ENCODE measurements around the gene HAL. TPM values are rescaled to one million over a fixed set of nuclear protein-coding genes. Genes with fewer than 3 reads are reported as not detected.

HAL gene, protein sequence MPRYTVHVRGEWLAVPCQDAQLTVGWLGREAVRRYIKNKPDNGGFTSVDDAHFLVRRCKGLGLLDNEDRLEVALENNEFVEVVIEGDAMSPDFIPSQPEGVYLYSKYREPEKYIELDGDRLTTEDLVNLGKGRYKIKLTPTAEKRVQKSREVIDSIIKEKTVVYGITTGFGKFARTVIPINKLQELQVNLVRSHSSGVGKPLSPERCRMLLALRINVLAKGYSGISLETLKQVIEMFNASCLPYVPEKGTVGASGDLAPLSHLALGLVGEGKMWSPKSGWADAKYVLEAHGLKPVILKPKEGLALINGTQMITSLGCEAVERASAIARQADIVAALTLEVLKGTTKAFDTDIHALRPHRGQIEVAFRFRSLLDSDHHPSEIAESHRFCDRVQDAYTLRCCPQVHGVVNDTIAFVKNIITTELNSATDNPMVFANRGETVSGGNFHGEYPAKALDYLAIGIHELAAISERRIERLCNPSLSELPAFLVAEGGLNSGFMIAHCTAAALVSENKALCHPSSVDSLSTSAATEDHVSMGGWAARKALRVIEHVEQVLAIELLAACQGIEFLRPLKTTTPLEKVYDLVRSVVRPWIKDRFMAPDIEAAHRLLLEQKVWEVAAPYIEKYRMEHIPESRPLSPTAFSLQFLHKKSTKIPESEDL
- total RNA-seq (2022; extraction: Qiagen RNA extraction; ENCODE audit: low read depth): 0.10 to 0.37 TPM (median 0.19 TPM) in 5 replicates

DNA sequence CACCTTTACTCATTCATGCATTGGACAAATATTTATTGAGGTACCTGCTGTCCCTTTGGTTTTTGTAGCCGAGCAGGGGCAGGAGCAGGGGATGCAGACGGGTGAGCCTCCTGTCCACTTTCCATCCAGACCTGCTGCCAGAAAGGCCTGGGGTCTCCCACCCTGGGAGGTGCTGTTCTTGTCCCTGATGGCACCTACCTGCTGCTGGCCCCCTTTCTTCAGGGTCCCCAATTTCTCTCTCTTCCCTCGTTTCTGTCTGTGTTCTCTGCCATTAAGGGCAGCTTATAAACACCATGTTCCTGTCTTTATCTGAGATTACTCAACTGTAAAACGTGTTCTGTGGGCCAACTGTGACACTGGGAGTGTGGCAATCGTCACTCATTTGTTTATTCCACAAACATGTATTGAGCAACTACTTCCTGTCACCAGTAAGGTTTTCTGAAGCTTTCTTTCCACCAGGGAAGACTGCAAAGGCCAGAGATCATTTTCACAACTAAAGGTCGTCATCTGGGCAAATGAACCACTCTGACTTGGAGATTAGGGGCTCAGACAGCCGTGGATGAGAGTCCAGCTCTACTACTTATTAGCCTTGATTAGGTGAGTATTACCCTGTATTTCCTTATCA, at the start of gene HAL:
TSS of gene HAL (minus strand) at position 311 of the 625 bp plus-strand sequence. CDS start 434 bp downstream, outside the sequence.

DNA sequence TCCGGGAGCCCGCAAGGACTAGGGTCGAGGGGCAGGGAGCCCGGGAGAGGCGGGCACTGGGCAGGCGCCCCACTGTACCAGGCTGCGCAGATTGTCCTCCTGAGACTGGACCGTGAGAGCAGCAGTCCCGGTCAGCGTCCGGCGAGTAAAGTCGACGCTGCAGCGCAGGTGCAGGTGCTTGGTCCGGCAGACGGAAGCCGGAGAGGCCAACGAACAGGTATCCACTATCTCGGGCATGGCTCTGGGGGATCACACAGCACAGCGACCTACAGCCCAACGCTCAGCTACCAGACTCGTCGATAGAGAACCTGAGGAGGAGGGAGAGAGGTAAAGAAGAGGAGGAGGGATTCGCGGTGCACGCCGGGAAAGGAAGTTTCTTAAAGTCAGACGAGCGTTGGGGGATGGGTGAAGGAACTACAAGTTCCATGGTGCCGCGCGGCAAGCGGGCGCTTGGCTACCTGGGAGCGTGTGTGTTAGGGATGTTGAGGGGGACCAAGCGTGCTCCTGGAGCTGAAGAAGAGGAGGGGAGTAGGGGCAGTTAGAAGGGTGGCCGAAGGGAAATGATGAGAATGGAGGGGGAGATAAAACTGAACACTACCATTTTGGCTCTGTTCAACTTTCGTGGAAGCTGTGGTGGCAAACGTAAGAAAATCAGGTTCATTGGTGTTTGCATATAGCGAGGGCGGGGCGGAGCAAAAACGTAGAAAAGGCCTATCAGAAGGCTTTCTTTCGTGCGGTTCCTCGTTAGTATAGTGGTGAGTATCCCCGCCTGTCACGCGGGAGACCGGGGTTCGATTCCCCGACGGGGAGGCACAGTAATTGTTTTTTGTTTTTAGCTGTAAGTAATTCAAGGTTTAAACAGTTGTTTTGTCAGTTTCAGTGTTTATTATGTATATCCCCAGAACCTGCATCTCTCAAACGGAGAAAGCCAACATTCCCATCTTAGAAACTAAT, 39.4 kb upstream of the HAL start, which contains the start of gene LTA4H:
TSS of gene LTA4H (minus strand) at position 305 of the 954 bp plus-strand sequence. CDS start at position 237, 68 bp downstream.

DNA sequence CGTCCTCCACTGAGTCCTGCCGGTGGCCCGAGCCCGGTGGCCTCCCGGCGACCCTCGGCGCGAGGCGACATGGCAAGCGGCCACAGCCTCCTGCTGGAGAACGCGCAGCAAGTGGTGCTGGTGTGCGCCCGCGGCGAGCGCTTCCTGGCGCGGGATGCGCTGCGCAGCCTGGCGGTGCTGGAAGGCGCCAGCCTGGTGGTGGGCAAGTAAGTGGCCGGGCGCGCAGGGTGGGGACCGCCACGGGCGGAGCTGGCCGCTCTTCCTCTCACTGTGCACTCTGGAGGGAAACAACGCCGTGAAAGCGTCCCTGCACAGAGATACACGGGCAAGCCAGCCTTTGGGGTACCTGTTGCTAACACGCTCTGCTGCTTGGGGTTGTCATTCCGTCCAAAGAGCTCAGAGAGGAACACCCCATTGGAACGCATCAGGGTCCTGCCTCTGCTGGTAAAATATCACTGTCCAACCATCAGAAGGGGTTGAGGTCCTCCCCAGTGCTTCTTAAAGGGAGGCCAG, 52.8 kb downstream of the HAL start, which contains the start of gene AMDHD1:
TSS of gene AMDHD1 (plus strand) at position 2 of the 513 bp plus-strand sequence. CDS start at position 70, 68 bp downstream.

DNA sequence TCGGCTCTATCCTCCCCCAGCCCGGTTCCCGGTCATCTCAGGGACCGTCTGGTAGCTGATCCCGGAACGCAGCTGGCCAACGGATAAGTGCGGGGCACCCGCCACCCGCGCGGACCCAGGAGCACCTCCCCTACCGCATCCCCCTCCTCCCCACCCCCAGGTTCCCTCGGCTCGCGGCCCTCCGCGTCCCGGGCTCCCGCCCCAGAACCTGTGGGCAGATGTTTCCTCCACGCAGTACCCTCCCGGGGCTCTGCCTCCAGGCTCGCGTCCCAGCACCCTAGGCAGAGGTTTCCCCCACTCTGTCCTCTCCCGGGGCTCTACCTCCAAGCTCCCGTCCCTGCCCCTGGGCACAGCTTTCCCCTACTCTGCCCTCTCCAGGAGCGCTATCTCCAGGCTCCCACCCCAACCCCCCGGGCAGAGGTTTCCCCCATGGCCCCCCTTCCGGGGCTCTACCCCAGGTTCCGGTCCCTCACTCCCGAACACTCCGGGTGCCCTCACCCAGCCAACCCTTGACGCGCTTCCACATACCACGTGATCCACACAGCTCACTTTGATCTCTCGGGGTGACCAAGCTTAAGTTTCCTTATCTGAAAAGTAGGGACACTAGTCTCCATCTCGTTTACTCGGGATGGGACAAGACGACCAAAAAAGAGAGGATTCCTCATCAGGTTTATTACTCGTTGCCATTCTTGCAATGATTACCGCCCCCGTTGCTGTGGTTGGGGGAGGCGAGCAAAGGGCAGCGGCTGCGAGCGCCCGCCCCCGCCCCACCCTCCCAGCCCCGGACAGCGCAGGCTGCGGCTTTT, 53.4 kb downstream of the HAL start, which contains the start of gene CCDC38:
TSS of gene CCDC38 (minus strand) at position 91 of the 806 bp plus-strand sequence. CDS start 6,105 bp downstream, outside the sequence.

Other genes with a start within 250 kb of the HAL start
- gene NTN4, start 205.6 kb downstream of the HAL start, total RNA-seq (2022; extraction: Qiagen RNA extraction; ENCODE audit: low read depth): 44.2 to 59.8 TPM (median 53.3 TPM) in 5 replicates
- 112 to 154 TPM (median 119 TPM) in 5 replicates for gene SNRPF, start 137.4 kb downstream of the HAL start, total RNA-seq (2022; extraction: Qiagen RNA extraction; ENCODE audit: low read depth)
- gene CCDC38, start 53.7 kb downstream of the HAL start, total RNA-seq (2022; extraction: Qiagen RNA extraction; ENCODE audit: low read depth): 0.09 to 0.24 TPM (median 0.19 TPM) in 4 of 5 replicates, not detected in the other
- gene AMDHD1, start 53.0 kb downstream of the HAL start, total RNA-seq (2022; extraction: Qiagen RNA extraction; ENCODE audit: low read depth): 1.9 to 3.4 TPM (median 2.4 TPM) in 5 replicates
- gene LTA4H, start 39.2 kb upstream of the HAL start, total RNA-seq (2022; extraction: Qiagen RNA extraction; ENCODE audit: low read depth): 95.2 to 110 TPM (median 108 TPM) in 5 replicates
- 48.8 to 62.0 TPM (median 60.8 TPM) in 5 replicates for gene ELK3, start 198.0 kb upstream of the HAL start, total RNA-seq (2022; extraction: Qiagen RNA extraction; ENCODE audit: low read depth)